ENCODE results near the gene C3orf22.

The C3orf22 gene

GRCh38 chr3:126557761-126558160 lies 971 bp downstream of the C3orf22 start:
- no peak overlapping the region for H3K27ac ChIP-seq
- no peak for DNase-seq (ENCODE audit: low spot score)
- CTCF ChIA-PET = no interaction called here
- TF ChIP-seq, protein P1, sequence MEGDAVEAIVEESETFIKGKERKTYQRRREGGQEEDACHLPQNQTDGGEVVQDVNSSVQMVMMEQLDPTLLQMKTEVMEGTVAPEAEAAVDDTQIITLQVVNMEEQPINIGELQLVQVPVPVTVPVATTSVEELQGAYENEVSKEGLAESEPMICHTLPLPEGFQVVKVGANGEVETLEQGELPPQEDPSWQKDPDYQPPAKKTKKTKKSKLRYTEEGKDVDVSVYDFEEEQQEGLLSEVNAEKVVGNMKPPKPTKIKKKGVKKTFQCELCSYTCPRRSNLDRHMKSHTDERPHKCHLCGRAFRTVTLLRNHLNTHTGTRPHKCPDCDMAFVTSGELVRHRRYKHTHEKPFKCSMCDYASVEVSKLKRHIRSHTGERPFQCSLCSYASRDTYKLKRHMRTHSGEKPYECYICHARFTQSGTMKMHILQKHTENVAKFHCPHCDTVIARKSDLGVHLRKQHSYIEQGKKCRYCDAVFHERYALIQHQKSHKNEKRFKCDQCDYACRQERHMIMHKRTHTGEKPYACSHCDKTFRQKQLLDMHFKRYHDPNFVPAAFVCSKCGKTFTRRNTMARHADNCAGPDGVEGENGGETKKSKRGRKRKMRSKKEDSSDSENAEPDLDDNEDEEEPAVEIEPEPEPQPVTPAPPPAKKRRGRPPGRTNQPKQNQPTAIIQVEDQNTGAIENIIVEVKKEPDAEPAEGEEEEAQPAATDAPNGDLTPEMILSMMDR (conservative IDR thresholded peaks at IDR 0.05; ENCODE audit: low read depth) = no peak
- POLR2A ChIA-PET (ENCODE audit: low non-redundant PET) = no interaction called here

GRCh38 chr3:126557415-126557745 lies 1.4 kb downstream of the C3orf22 start:
- TF ChIP-seq, protein P1 (conservative IDR thresholded peaks at IDR 0.05; ENCODE audit: low read depth) = no peak
- CTCF ChIA-PET = no interaction called here
- no peak overlapping the region for H3K27ac ChIP-seq
- POLR2A ChIA-PET (ENCODE audit: low non-redundant PET) = no interaction called here
- no peak for DNase-seq (ENCODE audit: low spot score)

DNA sequence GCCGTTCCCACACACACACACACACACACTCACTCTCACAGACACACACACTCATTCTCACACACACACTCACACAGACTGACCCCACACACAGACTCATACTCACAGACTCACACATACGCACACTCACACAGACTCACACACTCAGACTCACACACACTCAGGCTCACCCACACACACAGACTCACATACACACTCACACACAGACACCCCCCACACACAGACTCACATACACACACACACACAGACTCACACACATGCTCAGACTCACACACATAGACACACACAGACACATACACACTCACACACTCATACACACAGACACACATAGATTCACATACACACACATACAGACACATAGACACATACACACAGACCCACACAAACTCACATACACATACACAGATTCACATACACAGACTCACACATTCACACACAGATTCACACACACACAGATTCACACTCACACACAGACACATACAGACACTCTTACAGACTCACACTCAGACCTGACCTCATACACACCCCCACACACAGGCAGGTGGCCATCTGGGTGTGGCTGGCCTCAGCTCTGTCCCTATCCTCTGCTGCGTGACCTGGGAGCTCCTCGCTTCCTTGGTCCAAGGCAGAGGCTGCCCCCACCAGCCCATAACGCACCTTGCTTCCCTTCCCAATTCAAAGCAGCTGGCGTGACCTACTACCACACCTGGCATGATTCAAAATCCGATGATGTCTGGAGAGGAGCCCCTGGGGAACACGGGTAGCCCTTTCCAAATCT lies 1.9 kb downstream of the C3orf22 start:
- TF ChIP-seq, protein P1 (conservative IDR thresholded peaks at IDR 0.05; ENCODE audit: low read depth) = no peak
- CTCF ChIA-PET = interaction anchor here (0.5 kb wide), 1 partner anchor 282 kb away, joined by 8 read pairs; no protein-coding TSS in a partner anchor

DNA sequence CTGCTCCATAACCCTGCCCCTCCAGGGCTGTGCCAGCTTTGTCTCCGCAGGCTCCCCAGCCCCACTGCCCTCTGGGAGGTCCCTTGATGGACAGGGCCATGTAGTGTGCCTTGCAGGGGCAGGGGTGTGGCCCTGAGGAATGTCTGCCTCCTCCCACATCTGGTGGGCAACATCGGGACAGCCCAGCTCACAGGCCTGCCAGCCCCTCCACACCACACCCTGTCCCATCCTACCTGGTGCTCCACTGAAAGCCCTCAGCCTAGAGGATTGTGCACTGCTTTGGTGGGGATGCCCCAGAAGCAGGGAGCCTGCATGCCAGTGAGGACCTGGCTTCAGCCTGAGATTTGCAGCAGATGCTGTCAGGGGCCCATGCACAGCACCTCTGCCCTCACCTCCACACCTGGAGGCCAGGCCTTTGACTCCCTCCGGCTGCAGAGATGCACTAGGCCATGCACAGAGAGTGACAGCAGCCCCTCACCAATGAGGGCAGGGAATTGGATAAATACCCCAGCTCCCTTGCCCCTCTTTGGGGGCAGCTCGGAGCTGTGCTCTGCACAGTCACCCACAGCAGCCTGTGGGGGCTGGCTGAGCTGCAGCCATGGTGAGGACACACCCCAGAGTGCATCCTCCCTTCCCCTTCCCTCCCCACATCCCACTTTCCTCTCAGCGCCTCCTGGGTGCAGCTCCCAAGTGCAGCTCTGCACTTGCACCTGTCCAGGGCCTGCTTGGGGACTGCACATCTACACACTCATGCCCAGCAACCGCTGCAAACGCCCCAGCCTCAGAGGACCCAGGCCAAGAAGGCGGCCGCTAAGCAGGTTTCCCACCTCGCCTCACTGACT lies 2.7 kb downstream of the C3orf22 start:
- DNase-seq (ENCODE audit: low spot score) = no peak
- ChIA-PET POLR2A (ENCODE audit: low non-redundant PET) (no interaction called here), CTCF (no interaction called here)
- TF ChIP-seq, protein P1 (conservative IDR thresholded peaks at IDR 0.05; ENCODE audit: low read depth) = no peak
- no peak overlapping the region for H3K27ac ChIP-seq

More for the DNA sequence above, 1.9 kb downstream of the C3orf22 start:
- DNase-seq (ENCODE audit: low spot score) = no peak
- POLR2A ChIA-PET (ENCODE audit: low non-redundant PET) = no interaction called here
- no peak overlapping the region for H3K27ac ChIP-seq

- no peak overlapping the region for H3K27ac ChIP-seq
- ChIA-PET POLR2A (ENCODE audit: low non-redundant PET) (no interaction called here), CTCF (no interaction called here)
- TF ChIP-seq, protein P1 (conservative IDR thresholded peaks at IDR 0.05; ENCODE audit: low read depth) = no peak
- no peak for DNase-seq (ENCODE audit: low spot score)
Observed at GRCh38 chr3:126554560-126555525, 3.9 kb downstream of the C3orf22 start.
